HT-29 (cell line): ENCODE measurements around the gene PXK. TPM values are rescaled to one million over a fixed set of nuclear protein-coding genes. Genes with fewer than 3 reads are reported as not detected.
"Not testable (repeated sequence)": the region's sequence is repeated elsewhere in the genome, so short reads cannot be mapped to it uniquely, and the experiment has no call there.

ENCODE experiments used
- DNase-seq: peaks from one replicate; pipeline ENCODE4 v3.0.0-alpha.2; 2015; ENCODE audit warnings: low spot score
- total RNA-seq: library from RNA; depleted of rRNA; stranded (reverse); fragments of >200 nt; shearing (Covaris generic); gene quantifications from 2 replicates; pipeline ENCODE4 v1.2.3, GENCODE V29; 2014; rRNA removed

Gene PXK
- total RNA-seq = 0.23 and 0.89 TPM in 2 replicates

GRCh38 chr3:58332575-58333188 lies at the start of gene PXK:
PXK (plus strand) TSS chr3:58332892; CDS start chr3:58332989, 97 bp downstream.
- peak; percentile 45 for DNase-seq

GRCh38 chr3:58285334-58285733 lies 47.4 kb upstream of the PXK start:
- no peak for DNase-seq

GRCh38 chr3:58287354-58287753 lies 45.3 kb upstream of the PXK start:
- no peak for DNase-seq

DNA sequence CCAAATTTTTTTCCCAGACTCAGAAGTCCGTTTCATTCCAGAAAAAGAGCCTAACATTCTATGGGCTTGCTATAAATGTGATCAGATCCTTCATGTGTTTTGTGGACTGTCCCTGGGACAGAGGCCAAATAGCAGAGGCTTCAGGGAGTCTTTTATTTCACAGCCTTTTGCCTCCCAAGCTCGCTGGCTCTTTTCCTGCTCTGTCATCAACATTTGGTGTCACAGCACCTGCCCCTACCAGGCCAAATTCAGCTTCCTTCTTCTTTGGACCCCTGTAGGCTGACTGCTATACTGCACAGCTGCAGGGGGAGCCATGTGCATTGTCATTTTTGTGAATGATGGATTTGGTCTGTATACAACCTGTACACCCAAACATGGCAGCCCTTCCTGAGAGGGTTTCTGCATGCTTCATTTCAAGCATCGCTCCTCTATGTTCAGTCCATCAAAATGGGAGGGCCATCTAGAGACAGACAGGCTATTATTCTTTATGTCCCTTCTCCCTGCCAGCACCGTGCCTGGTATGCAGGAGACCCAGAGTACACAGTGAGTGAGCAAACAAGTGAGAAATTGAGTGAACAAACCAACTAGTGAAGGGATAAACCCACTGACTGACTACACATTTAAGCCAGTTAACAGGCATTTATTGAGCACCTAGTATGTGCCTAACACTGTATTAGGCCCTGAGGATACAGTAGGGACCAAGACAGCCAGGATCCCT lies 44.5 kb upstream of the PXK start:
- DNase-seq = no peak

DNA sequence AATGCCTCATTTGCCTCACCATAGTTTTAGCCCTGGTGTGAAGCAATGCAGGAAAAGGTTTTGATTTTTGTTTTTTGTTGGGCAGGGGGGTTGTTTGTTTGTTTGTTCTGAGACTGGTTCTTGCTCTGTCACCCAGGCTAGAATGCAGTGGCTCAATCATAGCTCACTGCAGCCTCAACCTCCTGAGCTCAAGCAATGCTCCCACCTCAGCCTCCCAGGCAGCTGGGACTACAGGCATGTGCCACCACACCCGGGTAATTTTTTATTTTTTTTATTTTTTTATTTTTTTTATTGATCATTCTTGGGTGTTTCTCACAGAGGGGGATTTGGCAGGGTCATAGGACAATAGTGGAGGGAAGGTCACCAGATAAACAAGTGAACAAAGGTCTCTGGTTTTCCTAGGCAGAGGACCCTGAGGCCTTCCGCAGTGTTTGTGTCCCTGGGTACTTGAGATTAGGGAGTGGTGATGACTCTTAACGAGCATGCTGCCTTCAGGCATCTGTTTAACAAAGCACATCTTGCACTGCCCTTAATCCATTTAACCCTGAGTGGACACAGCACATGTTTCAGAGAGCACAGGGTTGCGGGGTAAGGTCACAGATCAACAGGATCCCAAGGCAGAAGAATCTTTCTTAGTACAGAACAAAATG lies 43.6 kb upstream of the PXK start:
- not testable (repeated sequence) for DNase-seq

- DNase-seq = not testable (repeated sequence)
Measured at GRCh38 chr3:58290446-58290845, 42.2 kb upstream of the PXK start.

DNA sequence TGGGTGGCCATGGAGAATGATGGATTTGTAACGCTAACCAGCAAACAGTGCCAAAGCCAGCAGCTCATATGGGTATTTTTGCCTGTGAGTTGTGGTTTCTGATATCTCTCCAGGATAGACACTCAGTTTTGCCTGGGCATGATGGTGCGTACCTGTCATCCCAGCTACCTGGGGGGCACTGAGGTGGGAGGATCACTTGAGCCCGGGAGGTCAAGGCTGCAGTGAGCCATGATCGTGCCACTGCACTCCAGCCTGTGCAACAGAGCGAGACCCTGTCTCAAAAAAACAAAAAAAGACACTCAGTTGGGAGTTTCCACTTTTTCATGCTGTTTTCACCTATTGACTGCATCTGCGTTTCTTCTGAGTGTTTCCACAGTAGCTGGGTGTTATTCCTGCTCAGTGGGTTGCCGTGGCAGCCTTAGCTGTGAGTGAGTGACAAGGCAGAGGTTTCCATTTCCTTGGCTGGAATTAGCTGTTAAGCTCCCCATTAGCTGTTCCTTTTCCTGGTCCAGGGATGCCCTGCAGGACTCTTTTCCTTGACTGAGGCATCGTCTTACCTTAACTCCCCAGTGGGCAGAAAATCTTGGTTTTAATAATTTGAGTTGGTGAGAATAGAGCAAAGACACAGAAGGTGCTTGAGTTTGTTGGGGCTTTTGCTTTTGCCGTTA lies 40.9 kb upstream of the PXK start:
- DNase-seq = no peak

GRCh38 chr3:58292866-58293265 lies 39.8 kb upstream of the PXK start:
- DNase-seq = no peak

DNA sequence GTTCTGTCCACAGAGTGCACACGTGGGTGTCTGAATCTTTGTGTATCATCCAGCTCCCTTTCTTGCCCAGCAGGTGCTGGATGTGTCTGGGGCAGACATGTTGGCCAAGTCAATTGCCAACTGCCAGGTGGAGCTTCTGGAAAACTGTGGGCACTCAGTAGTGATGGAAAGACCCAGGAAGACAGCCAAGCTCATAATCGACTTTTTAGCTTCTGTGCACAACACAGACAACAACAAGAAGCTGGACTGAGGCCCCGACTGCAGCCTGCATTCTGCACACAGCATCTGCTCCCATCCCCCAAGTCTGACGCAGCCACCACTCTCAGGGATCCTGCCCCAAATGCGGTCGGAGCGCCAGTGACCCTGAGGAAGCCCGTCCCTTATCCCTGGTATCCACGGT lies 39.2 kb upstream of the PXK start:
- no peak for DNase-seq

- no peak for DNase-seq
Measured at GRCh38 chr3:58296269-58296668, 36.4 kb upstream of the PXK start.

DNA sequence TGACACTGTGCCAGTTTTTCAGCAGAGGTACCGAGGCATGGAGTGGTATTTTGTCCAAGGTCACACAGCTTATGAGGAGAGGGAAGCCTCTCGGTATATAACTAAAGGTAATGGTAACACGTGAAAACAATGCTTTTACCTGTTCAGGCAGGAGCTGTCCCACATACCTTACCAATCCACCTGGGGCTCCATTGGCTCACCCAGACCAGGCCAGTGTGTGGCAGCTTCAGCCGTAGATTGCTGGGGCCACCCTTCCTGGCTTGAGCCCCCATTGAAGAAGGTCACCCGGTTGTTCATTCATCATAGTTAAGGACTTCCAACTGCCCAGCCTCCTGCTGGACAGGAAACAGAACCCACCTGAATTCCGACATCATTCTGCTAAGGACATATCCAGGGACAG lies 35.8 kb upstream of the PXK start:
- DNase-seq = no peak

DNA sequence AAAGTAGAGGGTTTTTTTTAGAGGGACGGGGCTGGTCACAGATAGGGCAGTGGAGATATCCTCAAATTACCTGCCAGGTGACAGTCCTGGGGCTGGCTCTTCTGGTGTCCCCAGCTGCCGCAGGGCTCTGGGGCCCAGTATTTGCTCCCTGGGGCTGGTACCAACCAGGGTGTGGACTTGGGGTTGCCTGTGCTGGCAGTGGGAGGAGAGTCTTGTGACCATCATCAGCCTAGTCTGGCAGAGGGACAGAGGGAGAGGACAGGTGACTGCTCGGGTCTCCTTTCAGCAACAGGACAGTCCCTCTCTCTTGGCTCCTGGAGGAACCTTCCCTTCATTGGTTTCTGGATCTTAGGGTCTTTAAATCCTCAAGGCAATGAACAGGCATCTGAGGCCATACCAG lies 34.5 kb upstream of the PXK start:
- no peak for DNase-seq

DNA sequence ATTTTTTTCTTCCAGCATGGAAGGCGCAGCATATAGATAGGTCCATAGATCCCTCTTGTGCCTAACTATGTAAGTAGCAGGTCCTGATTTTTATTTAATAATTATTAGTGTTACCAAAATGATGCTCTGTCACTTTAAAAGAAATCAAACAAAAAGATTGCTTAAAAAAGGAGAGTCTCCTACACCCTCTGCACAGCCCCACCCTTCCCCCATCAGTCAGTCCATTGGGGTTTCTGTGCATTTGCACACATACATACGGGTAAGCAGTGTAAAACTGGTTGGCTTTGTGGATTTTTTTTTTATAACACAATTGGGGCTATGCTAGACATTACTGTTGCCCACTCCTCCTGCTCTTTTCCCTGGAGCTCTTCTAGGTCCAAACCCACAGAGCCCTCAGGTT lies 33.6 kb upstream of the PXK start:
- no peak for DNase-seq

GRCh38 chr3:58299839-58300516 lies 32.7 kb upstream of the PXK start:
- peak; percentile 28 for DNase-seq

DNA sequence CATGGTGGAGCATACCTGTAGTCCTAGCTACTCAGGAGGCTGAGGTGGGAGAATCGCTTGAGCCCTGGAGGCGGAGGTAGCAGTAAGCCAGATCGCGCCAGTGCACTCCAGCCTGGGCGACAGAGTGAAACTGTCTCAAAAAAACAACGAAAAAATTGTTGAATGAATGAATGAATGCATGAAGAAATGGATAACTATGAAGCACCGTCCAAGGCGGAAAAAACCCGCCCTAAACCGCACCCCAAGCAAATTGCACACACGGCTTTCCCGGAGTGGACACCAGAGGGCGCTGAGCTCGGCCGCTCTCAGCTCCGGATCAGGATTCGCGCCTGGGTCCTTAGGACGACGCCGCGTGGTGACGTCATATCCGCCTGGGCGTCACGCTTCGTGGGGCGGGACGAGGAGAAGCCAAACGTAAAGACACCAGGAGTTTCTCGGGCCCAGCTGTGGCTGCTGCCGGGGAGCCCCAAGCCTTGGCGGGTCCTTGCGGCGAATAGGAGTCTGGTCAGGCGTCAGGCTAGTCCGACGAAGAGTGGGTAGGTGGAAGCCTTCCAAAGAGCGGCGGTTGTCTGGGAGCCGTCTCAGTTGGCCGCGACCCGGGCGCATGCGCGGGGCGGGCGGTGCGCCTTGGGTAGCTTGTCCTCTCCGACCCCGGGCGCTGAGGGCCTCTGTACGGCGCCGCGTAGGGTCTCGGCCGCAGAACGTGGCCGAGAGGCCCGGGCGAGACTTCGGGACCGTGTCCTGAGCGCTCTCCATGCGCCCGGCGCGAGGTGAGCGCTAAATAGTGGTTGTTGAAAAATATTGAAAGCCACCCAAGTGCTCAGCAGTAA lies 26.6 kb upstream of the PXK start, which contains the start of the genes HTD2 and RPP14:
TSS of gene HTD2 (plus strand) at position 639 of the 830 bp plus-strand sequence. CDS start 11,094 bp downstream, outside the sequence.
TSS of gene RPP14 (plus strand) at position 364 of the 830 bp plus-strand sequence. CDS start 4,085 bp downstream, outside the sequence.
- DNase-seq = peak; percentile 96

DNA sequence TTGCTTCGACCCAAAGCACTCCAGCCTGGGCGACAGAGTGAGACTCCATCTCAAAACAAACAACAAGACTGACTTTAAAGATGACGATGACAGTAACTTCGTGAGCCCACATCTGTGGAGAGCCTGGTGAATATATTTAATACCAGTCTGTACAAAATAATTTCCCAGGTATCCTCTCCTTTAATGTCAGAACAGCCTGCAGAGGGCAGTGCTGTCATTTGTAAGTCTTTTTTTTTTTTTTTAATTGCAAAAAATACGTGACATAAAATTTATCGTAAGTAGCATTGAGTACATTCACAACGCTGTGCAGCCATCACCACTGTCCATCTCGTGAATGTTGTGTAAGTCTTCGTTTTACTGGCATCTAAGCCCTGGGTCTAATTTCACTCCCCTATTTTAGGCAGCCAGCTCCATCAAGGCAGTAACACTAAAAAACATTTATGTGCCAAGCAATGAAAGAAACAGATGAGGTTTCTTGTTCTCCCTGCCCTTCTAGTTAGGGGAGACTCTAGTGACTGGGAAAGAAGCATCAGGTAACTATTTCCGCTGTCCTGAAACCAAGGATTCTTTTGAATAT lies 25.0 kb upstream of the PXK start:
- DNase-seq = peak; percentile 56

DNA sequence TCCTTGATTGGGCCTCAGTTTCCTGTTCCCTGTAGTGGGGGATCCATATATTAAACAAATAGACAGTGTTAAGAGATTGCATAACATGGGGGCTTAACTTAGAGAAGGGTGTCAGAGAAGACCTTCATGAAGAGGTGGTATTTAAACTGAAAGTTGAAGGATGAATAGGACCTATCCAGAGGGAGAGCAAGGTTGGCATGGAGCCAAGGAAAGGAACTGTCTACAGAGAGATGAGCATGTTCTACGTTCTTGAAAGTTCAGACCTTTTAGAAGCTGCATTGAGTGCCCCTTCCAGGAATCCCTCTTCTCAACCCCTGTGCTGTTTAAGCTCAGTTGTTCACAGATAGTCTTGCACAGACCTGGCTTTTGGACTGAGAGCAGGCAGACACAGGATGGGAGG lies 24.0 kb upstream of the PXK start:
- DNase-seq = no peak

DNA sequence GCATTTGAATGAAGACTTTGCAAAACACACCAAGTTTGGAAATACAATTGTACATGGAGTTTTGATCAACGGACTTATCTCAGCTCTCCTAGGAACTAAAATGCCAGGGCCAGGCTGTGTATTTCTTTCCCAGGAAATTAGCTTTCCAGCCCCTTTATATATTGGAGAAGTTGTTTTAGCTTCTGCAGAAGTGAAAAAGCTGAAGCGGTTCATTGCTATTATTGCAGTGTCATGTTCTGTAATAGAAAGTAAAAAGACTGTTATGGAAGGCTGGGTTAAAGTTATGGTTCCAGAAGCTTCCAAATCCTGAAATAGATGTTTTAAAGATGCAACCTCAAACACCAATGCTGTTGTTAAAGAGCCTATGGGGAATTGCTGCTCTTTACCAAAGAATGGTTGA lies 14.9 kb upstream of the PXK start:
- DNase-seq = no peak

DNA sequence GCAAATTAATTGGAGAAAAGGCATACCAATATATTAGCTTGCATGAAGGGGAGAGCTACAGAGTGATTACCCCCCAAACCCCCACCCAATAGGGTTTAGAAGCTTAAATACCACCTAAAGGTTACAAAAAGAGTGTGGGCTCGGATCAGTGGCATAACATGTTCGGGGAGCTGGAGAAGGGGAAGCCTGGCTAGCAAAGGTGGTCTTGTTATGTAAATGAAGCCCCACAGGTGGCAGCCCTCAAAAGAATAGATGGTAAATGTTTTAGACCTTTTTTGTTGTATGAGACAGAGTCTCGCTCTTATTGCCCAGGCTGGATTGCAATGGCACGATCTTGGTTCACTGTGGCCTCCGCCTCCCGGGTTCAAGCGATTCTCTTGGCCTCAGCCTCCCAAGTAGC lies 10.9 kb upstream of the PXK start:
- DNase-seq = no peak

DNA sequence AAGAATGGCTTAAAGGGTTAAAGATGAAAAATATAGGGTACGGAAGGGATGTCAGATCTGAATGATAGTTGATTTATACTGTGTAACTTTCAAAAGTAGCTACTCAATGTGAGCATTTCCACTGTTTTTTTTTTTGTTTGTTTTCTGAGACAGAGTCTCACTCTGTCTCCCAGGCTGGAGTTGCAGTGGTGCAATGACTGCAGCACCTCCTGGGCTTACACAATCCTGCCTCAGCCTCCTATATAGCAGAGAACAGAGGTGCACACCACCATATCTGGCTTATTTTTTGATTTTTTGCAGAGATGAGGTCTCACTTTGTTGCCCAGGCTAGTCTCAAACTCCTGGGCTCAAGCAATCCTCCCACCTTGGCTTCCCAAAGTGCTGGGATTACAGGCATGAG lies 9.9 kb upstream of the PXK start:
- no peak for DNase-seq
